ENCODE measurements around the gene WDR27. TPM values are rescaled to one million over a fixed set of nuclear protein-coding genes. Genes with fewer than 3 reads are reported as not detected.

Gene WDR27
- total RNA-seq (2022), result 70.6 and 77.9 TPM in 2 replicates
- Bru-seq, nascent RNA, result percentile 75 among the genes with signal in this experiment
- percentile 94 among the genes with signal in this experiment for BruChase-seq, experiment 1, labeled RNA remaining after a 6-hour chase
- percentile 95 among the genes with signal in this experiment for BruChase-seq, experiment 2, labeled RNA remaining after a 2-hour chase
- long read RNA-seq, partial matches to known transcripts, result 0 of 8 reads
- long read RNA-seq, other reads (novel, unspliced or antisense), result 8 of 8 reads

DNA sequence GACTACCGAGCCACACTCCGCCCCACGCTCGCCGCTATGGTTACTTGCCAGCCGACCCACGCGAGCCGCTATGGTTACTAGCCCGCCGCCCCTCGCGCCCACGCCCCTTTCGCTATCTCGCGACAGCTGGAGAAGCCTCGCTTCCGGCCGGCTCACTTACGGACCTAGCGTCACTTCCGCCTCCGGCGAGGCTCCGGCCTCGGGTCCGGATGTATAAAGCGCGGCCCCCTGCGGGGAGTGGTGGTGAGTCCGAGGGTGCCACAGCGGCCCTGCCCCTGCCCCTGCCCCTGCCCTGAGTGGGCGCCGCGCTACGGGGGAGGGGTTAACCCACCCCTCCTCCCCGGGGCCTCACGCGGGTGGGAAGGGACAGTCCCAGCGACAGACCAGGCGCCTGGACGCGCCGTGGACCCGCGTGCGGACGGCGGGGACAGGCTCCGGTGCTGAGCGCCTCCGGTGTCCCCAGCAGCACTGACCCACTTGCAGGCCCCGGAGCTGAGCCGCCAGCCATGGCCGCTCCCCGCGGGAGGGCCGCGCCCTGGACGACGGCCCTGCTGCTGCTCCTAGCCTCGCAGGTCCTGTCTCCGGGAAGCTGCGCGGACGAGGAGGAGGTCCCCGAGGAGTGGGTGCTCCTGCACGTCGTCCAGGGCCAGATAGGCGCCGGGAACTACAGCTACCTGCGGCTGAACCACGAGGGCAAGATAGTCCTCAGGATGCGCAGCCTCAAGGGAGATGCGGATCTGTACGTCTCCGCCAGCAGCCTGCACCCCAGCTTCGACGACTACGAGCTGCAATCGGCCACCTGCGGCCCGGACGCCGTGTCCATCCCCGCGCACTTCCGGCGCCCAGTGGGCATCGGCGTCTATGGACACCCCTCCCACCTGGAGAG, at the start of gene WDR27, which contains the start of gene C6orf120:
TSS of gene WDR27 (minus strand) at position 76 of the 886 bp plus-strand sequence. CDS start 13,024 bp downstream, outside the sequence.
TSS of gene C6orf120 (plus strand) at position 173 of the 886 bp plus-strand sequence. CDS start at position 507, 334 bp downstream.
- Mint-ChIP-seq H3K27me3 (ENCODE audit: unreplicated experiment) (no peaks in the 10 kb centered on the region), H3K36me3 (ENCODE audit: insufficient read depth, unreplicated experiment) (peaks cover 43% of the 10 kb centered on the region), H3K27ac (ENCODE audit: unreplicated experiment) (peak within 1 kb of the TSS; percentile 67), H3K9me3 (ENCODE audit: low read depth, unreplicated experiment) (no peaks in the 10 kb centered on the region), H3K4me3 (ENCODE audit: low read depth, unreplicated experiment) (peak within 1 kb of the TSS; percentile 94), H3K4me1 (ENCODE audit: low read depth, unreplicated experiment) (peaks cover 14% of the 10 kb centered on the region)
- no TSS peak for BruUV-seq (replicated peaks)
- DNase-seq, result peak; percentile 96
- CTCF ChIA-PET, result interaction anchor here (1.0 to 1.4 kb wide), 2 partner anchors 21 to 736 kb away, joined by 3 read pairs; no protein-coding TSS in a partner anchor
- intact Hi-C loops (cut with micrococcal nuclease; ENCODE audit: unreplicated experiment), result loop anchor here (5.0 kb wide), 2 partner anchors 745 to 805 kb away; no protein-coding TSS in a partner anchor
- TF ChIP-seq, protein P1, sequence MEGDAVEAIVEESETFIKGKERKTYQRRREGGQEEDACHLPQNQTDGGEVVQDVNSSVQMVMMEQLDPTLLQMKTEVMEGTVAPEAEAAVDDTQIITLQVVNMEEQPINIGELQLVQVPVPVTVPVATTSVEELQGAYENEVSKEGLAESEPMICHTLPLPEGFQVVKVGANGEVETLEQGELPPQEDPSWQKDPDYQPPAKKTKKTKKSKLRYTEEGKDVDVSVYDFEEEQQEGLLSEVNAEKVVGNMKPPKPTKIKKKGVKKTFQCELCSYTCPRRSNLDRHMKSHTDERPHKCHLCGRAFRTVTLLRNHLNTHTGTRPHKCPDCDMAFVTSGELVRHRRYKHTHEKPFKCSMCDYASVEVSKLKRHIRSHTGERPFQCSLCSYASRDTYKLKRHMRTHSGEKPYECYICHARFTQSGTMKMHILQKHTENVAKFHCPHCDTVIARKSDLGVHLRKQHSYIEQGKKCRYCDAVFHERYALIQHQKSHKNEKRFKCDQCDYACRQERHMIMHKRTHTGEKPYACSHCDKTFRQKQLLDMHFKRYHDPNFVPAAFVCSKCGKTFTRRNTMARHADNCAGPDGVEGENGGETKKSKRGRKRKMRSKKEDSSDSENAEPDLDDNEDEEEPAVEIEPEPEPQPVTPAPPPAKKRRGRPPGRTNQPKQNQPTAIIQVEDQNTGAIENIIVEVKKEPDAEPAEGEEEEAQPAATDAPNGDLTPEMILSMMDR (IDR thresholded peaks at IDR 0.05; ENCODE audit: unreplicated experiment), result no peak

DNA sequence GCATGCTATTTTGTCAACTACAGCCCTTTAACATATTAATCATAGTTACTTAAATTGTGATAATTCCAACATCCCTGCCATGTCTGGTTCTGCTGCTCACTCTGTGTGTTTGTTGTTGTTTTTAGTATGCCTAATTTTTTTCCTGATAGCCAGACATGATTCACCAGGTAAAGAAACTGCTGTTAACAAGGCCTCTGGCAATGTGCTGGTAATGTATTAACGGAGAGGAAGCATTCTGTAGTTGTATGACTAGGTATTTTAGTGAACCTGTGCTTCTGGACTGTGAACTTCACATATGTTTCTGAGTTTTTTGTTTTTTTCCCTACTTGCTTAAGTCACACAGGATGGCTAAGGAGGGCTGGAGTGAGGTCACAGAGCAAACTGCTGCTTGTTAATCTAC, 44.7 kb upstream of the WDR27 start:
- intact Hi-C loops (cut with micrococcal nuclease; ENCODE audit: unreplicated experiment), result no loop called here
- CTCF ChIA-PET, result no interaction called here
- no peak for DNase-seq
- TF ChIP-seq, protein P1 (IDR thresholded peaks at IDR 0.05; ENCODE audit: unreplicated experiment), result no peak
- peaks cover 3% of the 10 kb centered on the region for H3K9me3 Mint-ChIP-seq (ENCODE audit: low read depth, unreplicated experiment)
- no peak overlapping the region for H3K4me3 Mint-ChIP-seq (ENCODE audit: low read depth, unreplicated experiment)
- H3K27ac Mint-ChIP-seq (ENCODE audit: unreplicated experiment), result no peak overlapping the region
- no TSS peak for BruUV-seq (replicated peaks)
- peaks cover 35% of the 10 kb centered on the region for H3K4me1 Mint-ChIP-seq (ENCODE audit: low read depth, unreplicated experiment)
- H3K27me3 Mint-ChIP-seq (ENCODE audit: unreplicated experiment), result no peaks in the 10 kb centered on the region
- H3K36me3 Mint-ChIP-seq (ENCODE audit: insufficient read depth, unreplicated experiment), result peaks cover 9% of the 10 kb centered on the region

DNA sequence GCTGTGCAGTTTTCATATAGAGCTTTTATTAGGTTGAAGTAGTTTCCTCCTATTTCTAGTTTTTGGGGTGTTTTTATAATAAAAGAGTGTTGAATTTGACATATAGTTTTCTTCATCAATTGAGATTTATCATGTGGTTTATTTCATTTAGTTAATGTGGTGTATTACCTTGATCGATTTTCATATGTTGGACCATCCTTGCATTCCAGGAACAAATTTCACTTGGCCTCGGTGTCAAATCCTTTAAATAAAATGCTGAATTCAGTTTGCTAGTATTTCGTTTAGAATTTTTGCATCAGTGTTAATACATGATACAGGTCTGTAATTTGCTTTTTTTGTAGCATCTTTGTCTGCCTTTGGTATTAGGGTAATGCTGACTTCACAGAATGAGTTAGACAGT, 43.6 kb upstream of the WDR27 start:
- TF ChIP-seq, protein P1 (IDR thresholded peaks at IDR 0.05; ENCODE audit: unreplicated experiment), result no peak
- intact Hi-C loops (cut with micrococcal nuclease; ENCODE audit: unreplicated experiment), result no loop called here
- no TSS peak for BruUV-seq (replicated peaks)
- CTCF ChIA-PET, result no interaction called here
- no peak for DNase-seq
- H3K9me3 Mint-ChIP-seq (ENCODE audit: low read depth, unreplicated experiment), result peaks cover 3% of the 10 kb centered on the region
- no peak overlapping the region for H3K4me3 Mint-ChIP-seq (ENCODE audit: low read depth, unreplicated experiment)
- no peak overlapping the region for H3K27ac Mint-ChIP-seq (ENCODE audit: unreplicated experiment)
- no peaks in the 10 kb centered on the region for H3K27me3 Mint-ChIP-seq (ENCODE audit: unreplicated experiment)
- peaks cover 35% of the 10 kb centered on the region for H3K4me1 Mint-ChIP-seq (ENCODE audit: low read depth, unreplicated experiment)
- no peaks in the 10 kb centered on the region for H3K36me3 Mint-ChIP-seq (ENCODE audit: insufficient read depth, unreplicated experiment)

DNA sequence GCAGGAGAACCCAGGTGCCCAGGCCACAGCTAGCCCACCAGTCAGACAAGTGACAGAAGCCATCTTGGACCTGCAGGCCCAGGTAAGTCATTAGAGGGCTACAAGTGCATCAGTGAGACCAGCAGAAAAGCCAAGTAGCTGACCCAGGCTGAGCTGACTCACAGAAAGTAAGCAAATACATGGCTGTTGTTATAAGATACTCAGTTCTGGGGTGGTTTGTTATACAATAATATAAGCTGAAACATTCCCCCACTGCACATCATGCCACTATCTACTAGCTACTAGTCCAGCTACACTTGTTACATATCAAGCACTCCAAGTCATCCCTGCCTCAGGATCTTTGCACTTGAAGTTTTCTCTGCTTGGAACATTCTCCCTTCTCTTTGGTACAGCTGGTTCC, 39.5 kb upstream of the WDR27 start:
- Mint-ChIP-seq H3K27ac (ENCODE audit: unreplicated experiment) (no peak overlapping the region), H3K27me3 (ENCODE audit: unreplicated experiment) (peaks cover 12% of the 10 kb centered on the region), H3K9me3 (ENCODE audit: low read depth, unreplicated experiment) (peaks cover 1% of the 10 kb centered on the region), H3K4me3 (ENCODE audit: low read depth, unreplicated experiment) (no peak overlapping the region), H3K4me1 (ENCODE audit: low read depth, unreplicated experiment) (peaks cover 3% of the 10 kb centered on the region), H3K36me3 (ENCODE audit: insufficient read depth, unreplicated experiment) (no peaks in the 10 kb centered on the region)
- DNase-seq, result no peak
- TF ChIP-seq, protein P1 (IDR thresholded peaks at IDR 0.05; ENCODE audit: unreplicated experiment), result no peak
- BruUV-seq (replicated peaks), result no TSS peak
- CTCF ChIA-PET, result no interaction called here
- intact Hi-C loops (cut with micrococcal nuclease; ENCODE audit: unreplicated experiment), result no loop called here

Measured in Calu3 (cell line).